GM12874 (cell line): Measurements from ENCODE around the gene CD79B.
A peak's percentile ranks its signal among the peaks of the same experiment; 100 is the strongest.

ENCODE experiments used
- TF ChIP-seq, protein P1 (sequence below): IDR thresholded peaks from 2 replicates; pipeline ENCODE4 v1.5.1; 2011; ENCODE audit warnings: low read depth, mild to moderate bottlenecking, control low read depth, low read length, moderate library complexity; ENCODE audit not compliant: insufficient read depth

Gene CD79B

DNA sequence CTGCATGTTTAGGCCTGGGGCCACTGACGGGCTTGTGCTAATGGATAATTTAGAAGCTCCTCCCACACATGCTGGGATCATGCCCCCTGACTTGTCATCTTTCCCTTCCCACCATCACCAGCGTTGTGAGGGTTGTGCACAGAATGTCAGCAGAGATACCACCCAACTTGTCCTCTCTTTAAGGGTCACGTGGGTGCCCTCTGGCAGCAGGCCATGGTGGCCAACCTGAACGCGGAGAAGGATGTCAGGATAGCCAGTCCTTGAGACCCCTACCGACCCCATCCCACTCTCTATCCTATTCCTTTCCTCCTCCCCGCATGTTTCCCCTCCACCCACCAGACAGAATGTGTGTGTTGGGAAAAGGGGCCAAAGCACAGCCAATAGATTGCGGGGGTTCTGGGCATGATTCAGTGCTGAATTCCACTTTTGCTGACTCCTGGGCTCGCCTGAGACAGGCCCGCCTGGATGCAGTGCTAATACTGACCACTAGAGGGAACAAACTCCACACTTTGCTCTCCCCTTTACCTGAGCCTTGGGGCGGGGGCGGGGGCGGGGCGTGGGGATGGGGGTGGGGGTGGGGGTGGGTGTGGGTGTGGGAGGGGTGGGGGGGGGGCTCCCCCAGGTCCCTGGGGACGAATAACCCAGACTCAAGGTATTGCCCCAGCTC is 50.1 kb downstream of the CD79B start, which contains the start of gene GH2:
Gene GH2, minus strand, starts transcription at position 10 of the 667 bp plus-strand sequence. CDS start 143 bp downstream, outside the sequence.
- TF ChIP-seq, protein P1, sequence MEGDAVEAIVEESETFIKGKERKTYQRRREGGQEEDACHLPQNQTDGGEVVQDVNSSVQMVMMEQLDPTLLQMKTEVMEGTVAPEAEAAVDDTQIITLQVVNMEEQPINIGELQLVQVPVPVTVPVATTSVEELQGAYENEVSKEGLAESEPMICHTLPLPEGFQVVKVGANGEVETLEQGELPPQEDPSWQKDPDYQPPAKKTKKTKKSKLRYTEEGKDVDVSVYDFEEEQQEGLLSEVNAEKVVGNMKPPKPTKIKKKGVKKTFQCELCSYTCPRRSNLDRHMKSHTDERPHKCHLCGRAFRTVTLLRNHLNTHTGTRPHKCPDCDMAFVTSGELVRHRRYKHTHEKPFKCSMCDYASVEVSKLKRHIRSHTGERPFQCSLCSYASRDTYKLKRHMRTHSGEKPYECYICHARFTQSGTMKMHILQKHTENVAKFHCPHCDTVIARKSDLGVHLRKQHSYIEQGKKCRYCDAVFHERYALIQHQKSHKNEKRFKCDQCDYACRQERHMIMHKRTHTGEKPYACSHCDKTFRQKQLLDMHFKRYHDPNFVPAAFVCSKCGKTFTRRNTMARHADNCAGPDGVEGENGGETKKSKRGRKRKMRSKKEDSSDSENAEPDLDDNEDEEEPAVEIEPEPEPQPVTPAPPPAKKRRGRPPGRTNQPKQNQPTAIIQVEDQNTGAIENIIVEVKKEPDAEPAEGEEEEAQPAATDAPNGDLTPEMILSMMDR = peak; percentile 81

DNA sequence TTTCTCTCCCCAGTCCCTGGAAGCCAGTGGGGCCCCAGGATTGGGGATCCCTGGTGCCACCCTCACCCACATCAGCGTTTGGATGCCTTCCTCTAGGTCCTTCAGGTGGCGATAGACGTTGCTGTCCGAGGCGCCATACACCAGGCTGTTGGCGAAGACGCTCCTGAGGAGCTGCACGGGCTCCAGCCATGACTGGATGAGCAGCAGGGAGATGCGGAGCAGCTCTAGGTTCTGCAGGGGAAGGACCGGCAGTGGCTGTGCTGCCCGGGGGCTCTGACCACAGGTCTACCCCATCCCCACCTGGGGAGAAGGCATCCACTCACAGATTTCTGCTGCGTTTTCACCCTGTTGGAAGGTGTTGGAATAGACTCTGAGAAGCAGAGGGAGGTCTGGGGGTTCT is 51.4 kb downstream of the CD79B start:
- TF ChIP-seq, protein P1 = no peak
